ENCODE measurements around the gene TAF3.

The TAF3 gene

DNA sequence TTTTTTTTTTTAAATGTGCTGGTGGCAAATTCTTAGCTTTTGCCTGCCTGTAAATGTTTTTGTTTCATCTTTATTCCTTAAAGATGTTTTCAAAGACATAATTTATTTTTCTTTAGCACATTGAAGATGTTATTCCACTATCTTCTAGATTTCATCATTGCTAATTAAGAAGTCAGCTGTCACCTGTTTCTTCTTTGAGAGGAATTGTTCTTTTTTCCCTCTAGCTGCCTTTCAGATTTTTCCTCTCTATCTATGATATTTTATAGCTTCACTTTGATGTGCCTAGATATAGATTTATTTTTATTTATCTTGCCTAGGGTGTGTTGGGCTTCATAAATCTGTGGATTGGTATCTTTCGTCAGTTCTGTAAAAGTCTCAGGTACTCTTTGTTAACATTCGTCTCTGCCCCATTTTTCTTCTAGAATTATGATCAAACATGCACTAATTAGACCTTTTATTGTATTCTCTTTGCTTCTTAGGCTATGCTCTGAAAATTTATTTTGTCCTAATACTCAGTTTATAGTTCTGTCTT, 186.2 kb downstream of the TAF3 start:
- no peaks in the 10 kb centered on the region for H3K4me1 ChIP-seq (ENCODE audit: control insufficient read depth in 1 of 2, insufficient read depth in 1 of 2, low read depth in 1 of 2, low read length in 1 of 2)
- no peaks in the 10 kb centered on the region for H3K27me3 ChIP-seq
- no peaks in the 10 kb centered on the region for H3K9me3 ChIP-seq
- no peak overlapping the region for H3K27ac ChIP-seq
- no peak overlapping the region for H3K4me3 ChIP-seq (ENCODE audit: low read depth in 1 of 2, low read length in 1 of 2)
- TF ChIP-seq, protein P1, sequence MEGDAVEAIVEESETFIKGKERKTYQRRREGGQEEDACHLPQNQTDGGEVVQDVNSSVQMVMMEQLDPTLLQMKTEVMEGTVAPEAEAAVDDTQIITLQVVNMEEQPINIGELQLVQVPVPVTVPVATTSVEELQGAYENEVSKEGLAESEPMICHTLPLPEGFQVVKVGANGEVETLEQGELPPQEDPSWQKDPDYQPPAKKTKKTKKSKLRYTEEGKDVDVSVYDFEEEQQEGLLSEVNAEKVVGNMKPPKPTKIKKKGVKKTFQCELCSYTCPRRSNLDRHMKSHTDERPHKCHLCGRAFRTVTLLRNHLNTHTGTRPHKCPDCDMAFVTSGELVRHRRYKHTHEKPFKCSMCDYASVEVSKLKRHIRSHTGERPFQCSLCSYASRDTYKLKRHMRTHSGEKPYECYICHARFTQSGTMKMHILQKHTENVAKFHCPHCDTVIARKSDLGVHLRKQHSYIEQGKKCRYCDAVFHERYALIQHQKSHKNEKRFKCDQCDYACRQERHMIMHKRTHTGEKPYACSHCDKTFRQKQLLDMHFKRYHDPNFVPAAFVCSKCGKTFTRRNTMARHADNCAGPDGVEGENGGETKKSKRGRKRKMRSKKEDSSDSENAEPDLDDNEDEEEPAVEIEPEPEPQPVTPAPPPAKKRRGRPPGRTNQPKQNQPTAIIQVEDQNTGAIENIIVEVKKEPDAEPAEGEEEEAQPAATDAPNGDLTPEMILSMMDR (IDR thresholded peaks at IDR 0.05) = no peak
- H3K36me3 ChIP-seq = peaks cover 5% of the 10 kb centered on the region

DNA sequence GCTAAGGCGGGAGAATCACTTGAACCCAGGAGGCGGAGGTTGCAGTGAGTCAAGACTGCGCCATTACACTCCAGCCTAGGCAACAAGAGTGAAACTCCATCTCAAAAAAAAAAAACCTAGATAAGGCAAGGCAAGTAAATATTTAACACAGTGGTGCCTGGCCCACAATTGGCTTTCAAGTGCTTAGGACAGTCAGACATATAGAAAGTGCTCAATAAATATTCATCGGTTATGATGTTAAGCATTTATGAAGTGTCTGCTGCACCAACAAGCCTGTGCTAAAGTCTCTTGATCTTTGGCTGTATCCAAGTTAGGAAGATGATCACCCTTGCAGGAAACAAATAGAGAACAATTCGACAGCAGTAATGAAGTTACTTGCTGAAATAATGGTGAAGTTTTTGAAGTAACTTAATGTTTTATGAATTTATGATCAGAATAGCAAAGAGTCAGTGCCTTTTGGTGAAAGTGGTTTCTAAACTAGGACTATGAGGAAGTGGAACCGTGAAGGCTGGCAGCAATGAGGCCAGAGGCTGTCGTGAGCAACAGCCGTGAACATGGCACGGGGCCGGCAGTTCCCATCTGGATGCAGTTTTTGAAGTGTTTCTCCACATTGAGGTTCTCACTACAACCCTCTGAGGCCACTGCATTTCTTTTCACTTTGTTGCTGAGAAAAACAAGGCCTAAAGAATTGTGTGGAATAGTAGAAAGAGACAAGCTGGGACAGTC, 188.1 kb downstream of the TAF3 start:
- Histone ChIP-seq H3K4me3 (ENCODE audit: low read depth in 1 of 2, low read length in 1 of 2) (no peak overlapping the region), H3K4me1 (ENCODE audit: control insufficient read depth in 1 of 2, insufficient read depth in 1 of 2, low read depth in 1 of 2, low read length in 1 of 2) (no peaks in the 10 kb centered on the region), H3K27ac (no peak overlapping the region), H3K36me3 (peaks cover 16% of the 10 kb centered on the region), H3K9me3 (no peaks in the 10 kb centered on the region), H3K27me3 (no peaks in the 10 kb centered on the region)
- TF ChIP-seq, protein P1 (IDR thresholded peaks at IDR 0.05) = no peak

DNA sequence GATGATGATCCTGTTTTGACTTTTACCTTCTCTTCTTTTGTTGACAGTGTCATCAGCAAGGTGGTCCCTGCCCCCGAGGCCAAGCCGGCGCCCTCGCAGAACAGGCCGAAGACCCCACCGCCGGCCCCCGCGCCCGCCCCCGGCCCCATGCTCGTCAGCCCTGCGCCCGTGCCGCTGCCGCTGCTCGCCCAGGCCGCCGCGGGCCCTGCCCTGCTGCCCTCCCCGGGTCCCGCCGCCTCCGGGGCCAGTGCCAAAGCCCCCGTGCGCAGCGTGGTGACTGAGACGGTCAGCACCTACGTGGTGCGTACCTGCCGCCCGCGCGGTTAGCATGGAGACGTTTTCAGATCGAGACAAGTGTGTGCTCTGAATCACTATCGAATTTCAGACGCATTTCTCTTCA, 190.7 kb downstream of the TAF3 start:
- no peak overlapping the region for H3K27ac ChIP-seq
- no peaks in the 10 kb centered on the region for H3K27me3 ChIP-seq
- no peaks in the 10 kb centered on the region for H3K9me3 ChIP-seq
- peaks cover 22% of the 10 kb centered on the region for H3K36me3 ChIP-seq
- no peaks in the 10 kb centered on the region for H3K4me1 ChIP-seq (ENCODE audit: control insufficient read depth in 1 of 2, insufficient read depth in 1 of 2, low read depth in 1 of 2, low read length in 1 of 2)
- no peak overlapping the region for H3K4me3 ChIP-seq (ENCODE audit: low read depth in 1 of 2, low read length in 1 of 2)
- TF ChIP-seq, protein P1 (IDR thresholded peaks at IDR 0.05) = no peak

- no peak overlapping the region for H3K4me3 ChIP-seq (ENCODE audit: low read depth in 1 of 2, low read length in 1 of 2)
- peaks cover 35% of the 10 kb centered on the region for H3K36me3 ChIP-seq
- no peak overlapping the region for H3K27ac ChIP-seq
- no peaks in the 10 kb centered on the region for H3K27me3 ChIP-seq
- TF ChIP-seq, protein P1 (IDR thresholded peaks at IDR 0.05) = no peak
- no peaks in the 10 kb centered on the region for H3K9me3 ChIP-seq
- no peaks in the 10 kb centered on the region for H3K4me1 ChIP-seq (ENCODE audit: control insufficient read depth in 1 of 2, insufficient read depth in 1 of 2, low read depth in 1 of 2, low read length in 1 of 2)
Measured at GRCh38 chr10:8013006-8013405, 194.7 kb downstream of the TAF3 start.

DNA sequence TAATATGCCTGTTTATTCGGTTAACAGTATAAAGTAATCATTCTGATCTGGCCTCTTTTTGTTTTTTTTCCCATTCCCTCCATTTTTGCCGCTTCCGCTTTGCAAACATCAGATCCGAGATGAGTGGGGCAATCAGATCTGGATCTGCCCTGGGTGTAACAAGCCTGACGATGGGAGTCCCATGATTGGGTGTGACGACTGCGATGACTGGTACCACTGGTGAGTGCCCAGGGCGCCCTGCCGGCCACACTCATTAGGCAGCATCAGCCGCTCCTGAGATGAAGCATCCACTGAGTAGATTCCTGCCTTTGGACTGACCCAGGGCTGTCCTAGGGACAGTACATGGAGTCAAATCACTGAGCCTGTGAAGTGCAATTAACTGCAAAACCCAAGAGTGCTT, 195.3 kb downstream of the TAF3 start:
- Histone ChIP-seq H3K27ac (no peak overlapping the region), H3K4me3 (ENCODE audit: low read depth in 1 of 2, low read length in 1 of 2) (no peak overlapping the region), H3K9me3 (no peaks in the 10 kb centered on the region), H3K36me3 (peaks cover 35% of the 10 kb centered on the region), H3K4me1 (ENCODE audit: control insufficient read depth in 1 of 2, insufficient read depth in 1 of 2, low read depth in 1 of 2, low read length in 1 of 2) (no peaks in the 10 kb centered on the region), H3K27me3 (no peaks in the 10 kb centered on the region)
- TF ChIP-seq, protein P1 (IDR thresholded peaks at IDR 0.05) = no peak
